A549 (cell line): ENCODE measurements around the gene NEURL1. TPM values are rescaled to one million over a fixed set of nuclear protein-coding genes. Genes with fewer than 3 reads are reported as not detected.

ENCODE experiments used
- ATAC-seq, 2 experiments: fragments of 200-7000 bp in 1 of 2; fragments of >200 bp in 1 of 2; cut with Nextera tagmentation in 1 of 2; cut with Tn5 transposase in 1 of 2; 3 replicates each; pipeline versions ENCODE4 v1.8.0 to v1.9.1; 2018 to 2020; ENCODE audit warnings: mild to moderate bottlenecking in 1 of 2, moderate library complexity in 1 of 2
- CTCF ChIA-PET: fragments of 300-600 bp; sonication (Branson Sonifier 250); formaldehyde crosslinking; extraction: SDS; loops from one replicate; lab custom pipeline; 2021; ENCODE audit warnings: antibody characterized with exemption, inconsistent platforms; lab: Yijun Ruan, JAX
- POLR2A ChIA-PET: fragments of 350-600 bp; formaldehyde crosslinking; extraction: SDS; loops from one replicate; lab custom pipeline; 2021; ENCODE audit warnings: antibody characterized with exemption, inconsistent platforms; lab: Yijun Ruan, JAX
- DNase-seq, 2 experiments: peaks; one replicate each; pipeline versions ENCODE4 v3.0.0 to v3.0.0-alpha.2; 2011 to 2016; ENCODE audit warnings: low read depth in 1 of 2, low spot score in 1 of 2
- FAIRE-seq: peaks from 2 replicates; lab custom pipeline; 2011; peaks lifted over from hg19 to GRCh38; lab: Jason Lieb, UNC
- H3K27ac ChIP-seq, 2 experiments: fragments of >200 bp; sonication (Bioruptor Twin); formaldehyde crosslinking; 3 replicates each; pipeline ENCODE4 v1.5.1; 2016 to 2017
- H3K4me1 ChIP-seq: fragments of >200 bp; sonication (Bioruptor Twin); formaldehyde crosslinking; 3 replicates; pipeline ENCODE4 v1.6.1; 2016
- H3K4me2 ChIP-seq: fragments of >200 bp; sonication (Bioruptor Twin); formaldehyde crosslinking; 3 replicates; pipeline ENCODE4 v1.6.1; 2016
- H3K4me3 ChIP-seq: fragments of >200 bp; sonication (Bioruptor Twin); formaldehyde crosslinking; 3 replicates; pipeline ENCODE4 v1.5.1; 2016
- H3K9me3 ChIP-seq: fragments of >200 bp; sonication (Bioruptor Twin); formaldehyde crosslinking; 3 replicates; pipeline ENCODE4 v1.6.1; 2016
- BHLHE40 ChIP-seq: IDR thresholded peaks from 2 replicates; pipeline ENCODE4 v1.6.1; 2012; ENCODE audit warnings: low read depth, low read length, inconsistent platforms
- CBX2 ChIP-seq: fragments of 200-600 bp; sonication (generic); IDR thresholded peaks from 2 replicates; pipeline ENCODE4 v1.6.1; 2016; ENCODE audit warnings: low read depth, mild to moderate bottlenecking, borderline replicate concordance
- CBX8 ChIP-seq: fragments of 200-600 bp; sonication (generic); IDR thresholded peaks from 2 replicates; pipeline ENCODE4 v1.6.1; 2016
- CHD2 ChIP-seq: fragments of 150-350 bp; IDR thresholded peaks from 2 replicates; pipeline ENCODE4 v1.6.1; 2014; ENCODE audit warnings: low read length; ENCODE audit not compliant: partially characterized antibody
- EHF ChIP-seq: fragments of 250-450 bp; sonication (Bioruptor Pico); IDR thresholded peaks from 2 replicates; pipeline ENCODE4 v1.5.0; 2020; ENCODE audit warnings: mild to moderate bottlenecking
- EP300 ChIP-seq, 2 experiments: fragments of >200 bp; sonication (Bioruptor Twin); formaldehyde crosslinking; IDR thresholded peaks; 2 replicates in 1 of 2; 3 replicates in 1 of 2; pipeline ENCODE4 v1.6.1; 2016 to 2017
- ESRRA ChIP-seq: fragments of 150-350 bp; IDR thresholded peaks from 2 replicates; pipeline ENCODE4 v1.6.1; 2014; ENCODE audit warnings: mild to moderate bottlenecking, low read length, borderline replicate concordance
- FOSB ChIP-seq: fragments of 250-450 bp; sonication (Bioruptor Pico); IDR thresholded peaks from 2 replicates; pipeline ENCODE4 v1.5.0; 2020; ENCODE audit warnings: mild to moderate bottlenecking, moderate library complexity
- FOXS1 ChIP-seq: fragments of 250-450 bp; sonication (Bioruptor Pico); IDR thresholded peaks from 2 replicates; pipeline ENCODE4 v1.5.0; 2020; ENCODE audit warnings: mild to moderate bottlenecking, moderate library complexity
- GATA3 ChIP-seq: IDR thresholded peaks from 2 replicates; pipeline ENCODE4 v1.6.1; 2012; ENCODE audit warnings: borderline replicate concordance
- HDAC2 ChIP-seq: fragments of 200-600 bp; sonication (generic); IDR thresholded peaks from 2 replicates; pipeline ENCODE4 v1.6.1; 2016
- HEYL ChIP-seq: fragments of 250-450 bp; sonication (Bioruptor Pico); IDR thresholded peaks from 2 replicates; pipeline ENCODE4 v1.8.0; 2021; ENCODE audit warnings: mild to moderate bottlenecking, moderate library complexity
- JUNB ChIP-seq: fragments of >200 bp; sonication (Bioruptor Twin); formaldehyde crosslinking; IDR thresholded peaks from 2 replicates; pipeline ENCODE4 v1.6.1; 2016
- NFE2L2 ChIP-seq: fragments of 150-350 bp; conservative IDR thresholded peaks from 2 replicates; pipeline ENCODE4 v1.6.1; 2014; ENCODE audit warnings: low read length
- NR3C1 ChIP-seq: fragments of >200 bp; sonication (Bioruptor Twin); formaldehyde crosslinking; IDR thresholded peaks from 3 replicates; pipeline ENCODE4 v1.6.1; 2017
- RCOR1 ChIP-seq: fragments of 150-350 bp; IDR thresholded peaks from 2 replicates; pipeline ENCODE4 v1.6.1; 2014; ENCODE audit warnings: antibody characterized with exemption, low read length, low read depth
- ZC3H11A ChIP-seq: fragments of 450-650 bp; IDR thresholded peaks from 2 replicates; pipeline ENCODE4 v1.6.1; 2014; ENCODE audit warnings: antibody characterized with exemption, mild to moderate bottlenecking
- ZSCAN20 ChIP-seq: fragments of 250-450 bp; sonication (Bioruptor Pico); IDR thresholded peaks from 2 replicates; pipeline ENCODE4 v1.8.0; 2022; ENCODE audit warnings: mild to moderate bottlenecking, moderate library complexity
- WGBS: methylation state at CpG from one replicate; pipeline ENCODE4 v1.1.6; 2017; ENCODE audit errors: missing lambda C conversion rate; 5-methylcytosine and 5-hydroxymethylcytosine counted together
- polyA plus RNA-seq, 4 experiments: library from polyadenylated mRNA; depleted of rRNA in 3 of 4; stranded (reverse); fragments of >200 nt; fragmentation: RNase III in 1 of 4; extraction: RNeasy Plus Mini Kit Qiagen cat#74134 plus additional on column Dnase treatment in 1 of 4; gene quantifications; 2 replicates in 3 of 4; 3 replicates in 1 of 4; pipeline ENCODE4 v1.2.3, GENCODE V29; 2011 to 2017
- TF ChIP-seq, protein P1 (sequence below): fragments of 250-450 bp; sonication (Bioruptor Pico); IDR thresholded peaks from 2 replicates; pipeline ENCODE4 v1.5.0; 2020; ENCODE audit warnings: low read depth, mild to moderate bottlenecking, moderate library complexity
- TF ChIP-seq, protein P2 (sequence below): fragments of >200 bp; sonication (Bioruptor Twin); formaldehyde crosslinking; IDR thresholded peaks from 3 replicates; pipeline ENCODE4 v1.5.1; 2016
- TF ChIP-seq, protein P3 (sequence below): fragments of >200 bp; sonication (Bioruptor Twin); formaldehyde crosslinking; IDR thresholded peaks from 3 replicates; pipeline ENCODE4 v1.6.1; 2016
- TF ChIP-seq, protein P4 (sequence below): fragments of 250-450 bp; sonication (Bioruptor Pico); IDR thresholded peaks from 2 replicates; pipeline ENCODE4 v1.5.0; 2021; ENCODE audit warnings: mild to moderate bottlenecking, moderate library complexity, borderline replicate concordance
- TF ChIP-seq, protein P5 (sequence below): IDR thresholded peaks from 2 replicates; pipeline ENCODE4 v1.6.1; 2012

Gene NEURL1
- polyA plus RNA-seq, 2 of the 4 experiments (the other 2 are of a cell fraction): 0.06 to 0.37 TPM

DNA sequence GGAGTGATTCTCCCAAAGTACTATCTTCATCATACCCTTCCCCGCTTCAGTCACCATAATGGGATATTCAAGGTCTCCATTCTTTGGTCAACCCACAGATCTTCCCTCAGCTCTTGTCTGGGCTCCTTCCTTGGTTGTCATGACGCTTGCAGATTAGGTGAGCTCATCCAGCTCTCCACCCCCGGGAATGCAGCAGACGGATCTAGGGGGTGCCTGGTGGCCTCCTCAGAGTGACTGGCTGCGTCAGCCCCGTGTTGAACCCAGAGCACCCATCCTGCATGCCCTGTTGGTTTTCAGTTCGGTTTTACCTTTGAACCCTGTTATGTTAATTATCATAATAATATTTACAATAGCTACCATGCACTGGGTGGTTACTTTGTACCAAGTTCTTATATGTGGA lies 6.4 kb downstream of the NEURL1 start:
- Histone ChIP-seq H3K4me3 (no peak overlapping the region), H3K9me3 (no peaks in the 10 kb centered on the region), H3K4me2 (no peak overlapping the region), H3K27ac (no peak overlapping the region), H3K4me1 (peaks cover 11% of the 10 kb centered on the region)
- POLR2A ChIA-PET: interaction anchor here (0.7 kb wide), 1 partner anchor 17 kb away, joined by 11 read pairs; no protein-coding TSS in a partner anchor
- FAIRE-seq: no peak
- no peak for ATAC-seq
- CTCF ChIA-PET: interaction anchor here (1.1 to 3.1 kb wide), 3 partner anchors 7 to 14 kb away, joined by 4 to 11 read pairs (median 5); no protein-coding TSS in a partner anchor
- DNase-seq: no peak
- no peak for TF ChIP-seq NFE2L2
- TF ChIP-seq EP300 (IDR thresholded peaks at IDR 0.05): no peak
- TF ChIP-seq, protein P1, sequence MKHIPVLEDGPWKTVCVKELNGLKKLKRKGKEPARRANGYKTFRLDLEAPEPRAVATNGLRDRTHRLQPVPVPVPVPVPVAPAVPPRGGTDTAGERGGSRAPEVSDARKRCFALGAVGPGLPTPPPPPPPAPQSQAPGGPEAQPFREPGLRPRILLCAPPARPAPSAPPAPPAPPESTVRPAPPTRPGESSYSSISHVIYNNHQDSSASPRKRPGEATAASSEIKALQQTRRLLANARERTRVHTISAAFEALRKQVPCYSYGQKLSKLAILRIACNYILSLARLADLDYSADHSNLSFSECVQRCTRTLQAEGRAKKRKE (CRISPR knock-in tag): no peak
- WGBS: 41% methylated on average over 7 of the region's 7 CpGs

DNA sequence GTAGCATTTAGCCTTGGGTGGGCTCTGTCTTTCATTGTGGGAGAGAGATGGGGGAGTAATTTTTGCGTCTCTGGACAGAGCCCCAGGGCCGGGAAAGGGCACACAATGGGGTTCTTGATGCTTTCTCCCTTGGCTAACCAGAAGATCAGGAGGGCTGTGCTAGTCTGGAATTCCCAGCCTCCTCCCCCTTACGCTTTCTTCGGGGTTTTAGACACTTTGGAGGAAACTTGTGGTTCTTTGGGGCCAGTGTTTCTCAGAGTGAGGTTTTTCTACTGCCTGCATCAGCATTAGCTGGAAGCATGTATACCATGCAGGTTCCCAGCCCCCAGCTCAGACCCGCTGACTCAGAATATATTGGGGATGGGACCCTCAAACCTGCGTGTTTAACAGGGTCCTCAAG lies 7.0 kb downstream of the NEURL1 start:
- WGBS: 73% methylated on average over 6 of the region's 6 CpGs
- ATAC-seq (no peak), FAIRE-seq (no peak), DNase-seq (no peak)
- no peak overlapping the region for H3K27ac ChIP-seq
- no peaks in the 10 kb centered on the region for H3K9me3 ChIP-seq
- POLR2A ChIA-PET: no interaction called here
- TF ChIP-seq, protein P2, sequence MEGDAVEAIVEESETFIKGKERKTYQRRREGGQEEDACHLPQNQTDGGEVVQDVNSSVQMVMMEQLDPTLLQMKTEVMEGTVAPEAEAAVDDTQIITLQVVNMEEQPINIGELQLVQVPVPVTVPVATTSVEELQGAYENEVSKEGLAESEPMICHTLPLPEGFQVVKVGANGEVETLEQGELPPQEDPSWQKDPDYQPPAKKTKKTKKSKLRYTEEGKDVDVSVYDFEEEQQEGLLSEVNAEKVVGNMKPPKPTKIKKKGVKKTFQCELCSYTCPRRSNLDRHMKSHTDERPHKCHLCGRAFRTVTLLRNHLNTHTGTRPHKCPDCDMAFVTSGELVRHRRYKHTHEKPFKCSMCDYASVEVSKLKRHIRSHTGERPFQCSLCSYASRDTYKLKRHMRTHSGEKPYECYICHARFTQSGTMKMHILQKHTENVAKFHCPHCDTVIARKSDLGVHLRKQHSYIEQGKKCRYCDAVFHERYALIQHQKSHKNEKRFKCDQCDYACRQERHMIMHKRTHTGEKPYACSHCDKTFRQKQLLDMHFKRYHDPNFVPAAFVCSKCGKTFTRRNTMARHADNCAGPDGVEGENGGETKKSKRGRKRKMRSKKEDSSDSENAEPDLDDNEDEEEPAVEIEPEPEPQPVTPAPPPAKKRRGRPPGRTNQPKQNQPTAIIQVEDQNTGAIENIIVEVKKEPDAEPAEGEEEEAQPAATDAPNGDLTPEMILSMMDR: no peak
- TF ChIP-seq NR3C1: no peak
- TF ChIP-seq CHD2: no peak
- no peak for TF ChIP-seq RCOR1
- TF ChIP-seq ESRRA: no peak
- no peak for TF ChIP-seq CBX2
- TF ChIP-seq HDAC2: no peak
- TF ChIP-seq CBX8: no peak
- TF ChIP-seq JUNB: no peak
- TF ChIP-seq BHLHE40: no peak
- TF ChIP-seq ZC3H11A: no peak
- TF ChIP-seq, protein P3, sequence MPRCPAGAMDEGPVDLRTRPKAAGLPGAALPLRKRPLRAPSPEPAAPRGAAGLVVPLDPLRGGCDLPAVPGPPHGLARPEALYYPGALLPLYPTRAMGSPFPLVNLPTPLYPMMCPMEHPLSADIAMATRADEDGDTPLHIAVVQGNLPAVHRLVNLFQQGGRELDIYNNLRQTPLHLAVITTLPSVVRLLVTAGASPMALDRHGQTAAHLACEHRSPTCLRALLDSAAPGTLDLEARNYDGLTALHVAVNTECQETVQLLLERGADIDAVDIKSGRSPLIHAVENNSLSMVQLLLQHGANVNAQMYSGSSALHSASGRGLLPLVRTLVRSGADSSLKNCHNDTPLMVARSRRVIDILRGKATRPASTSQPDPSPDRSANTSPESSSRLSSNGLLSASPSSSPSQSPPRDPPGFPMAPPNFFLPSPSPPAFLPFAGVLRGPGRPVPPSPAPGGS: no peak
- TF ChIP-seq ZSCAN20: no peak
- TF ChIP-seq, protein P4, sequence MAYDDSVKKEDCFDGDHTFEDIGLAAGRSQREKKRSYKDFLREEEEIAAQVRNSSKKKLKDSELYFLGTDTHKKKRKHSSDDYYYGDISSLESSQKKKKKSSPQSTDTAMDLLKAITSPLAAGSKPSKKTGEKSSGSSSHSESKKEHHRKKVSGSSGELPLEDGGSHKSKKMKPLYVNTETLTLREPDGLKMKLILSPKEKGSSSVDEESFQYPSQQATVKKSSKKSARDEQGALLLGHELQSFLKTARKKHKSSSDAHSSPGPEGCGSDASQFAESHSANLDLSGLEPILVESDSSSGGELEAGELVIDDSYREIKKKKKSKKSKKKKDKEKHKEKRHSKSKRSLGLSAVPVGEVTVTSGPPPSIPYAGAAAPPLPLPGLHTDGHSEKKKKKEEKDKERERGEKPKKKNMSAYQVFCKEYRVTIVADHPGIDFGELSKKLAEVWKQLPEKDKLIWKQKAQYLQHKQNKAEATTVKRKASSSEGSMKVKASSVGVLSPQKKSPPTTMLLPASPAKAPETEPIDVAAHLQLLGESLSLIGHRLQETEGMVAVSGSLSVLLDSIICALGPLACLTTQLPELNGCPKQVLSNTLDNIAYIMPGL: no peak
- TF ChIP-seq, protein P5, sequence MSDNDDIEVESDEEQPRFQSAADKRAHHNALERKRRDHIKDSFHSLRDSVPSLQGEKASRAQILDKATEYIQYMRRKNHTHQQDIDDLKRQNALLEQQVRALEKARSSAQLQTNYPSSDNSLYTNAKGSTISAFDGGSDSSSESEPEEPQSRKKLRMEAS: no peak
- no peak for TF ChIP-seq HEYL (CRISPR knock-in tag)
- TF ChIP-seq EHF (CRISPR knock-in tag): no peak
- no peak for TF ChIP-seq GATA3
- TF ChIP-seq FOXS1 (CRISPR knock-in tag): no peak
- TF ChIP-seq FOSB: no peak
- H3K4me2 ChIP-seq: no peak overlapping the region
- no peak overlapping the region for H3K4me3 ChIP-seq
- H3K4me1 ChIP-seq: peaks cover 12% of the 10 kb centered on the region
- CTCF ChIA-PET: interaction anchor here (1.7 to 3.1 kb wide), 2 partner anchors 8 to 15 kb away, joined by 4 to 11 read pairs; no protein-coding TSS in a partner anchor
